M059J (cell line): ENCODE measurements around the gene DPH1. TPM values are rescaled to one million over a fixed set of nuclear protein-coding genes. Genes with fewer than 3 reads are reported as not detected.
A peak's percentile ranks its signal among the peaks of the same experiment; 100 is the strongest.

Experiments
- DNase-seq: peaks from one replicate; pipeline ENCODE4 v3.0.0-alpha.2; 2012; ENCODE audit warnings: low read depth
- total RNA-seq: library from RNA; depleted of rRNA; stranded (reverse); fragments of >200 nt; shearing (Covaris generic); gene quantifications from 2 replicates; pipeline ENCODE4 v1.2.3, GENCODE V29; 2014

The DPH1 gene
- total RNA-seq, 1 experiment from 2014 or later = 28.0 TPM

DNA sequence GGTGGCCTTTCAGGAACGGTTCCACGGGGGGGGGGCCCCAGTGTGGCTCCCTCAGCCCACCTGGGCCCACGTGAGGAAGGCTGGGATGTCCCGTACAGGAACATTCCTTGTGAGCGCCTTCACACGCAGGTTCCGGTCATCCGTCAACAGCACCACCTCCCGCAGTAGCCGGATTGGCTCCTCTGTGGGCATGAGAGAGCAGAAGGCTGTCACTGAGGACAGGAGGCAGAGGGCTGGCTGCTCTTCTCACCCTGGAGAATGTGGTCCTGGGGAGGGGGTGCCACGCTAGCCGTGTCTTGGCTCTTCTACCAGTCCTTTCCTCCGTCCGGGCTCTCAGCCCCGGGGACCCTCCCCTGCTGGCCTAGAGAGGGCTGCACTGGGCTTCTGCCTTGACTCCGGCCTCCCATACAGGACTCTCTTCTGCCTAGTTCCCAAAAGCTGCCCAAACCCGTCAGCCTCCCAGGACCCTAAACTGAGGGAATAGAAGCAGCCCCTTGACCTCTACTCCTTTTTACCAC, 31.5 kb downstream of the DPH1 start:
- DNase-seq = no peak

DNA sequence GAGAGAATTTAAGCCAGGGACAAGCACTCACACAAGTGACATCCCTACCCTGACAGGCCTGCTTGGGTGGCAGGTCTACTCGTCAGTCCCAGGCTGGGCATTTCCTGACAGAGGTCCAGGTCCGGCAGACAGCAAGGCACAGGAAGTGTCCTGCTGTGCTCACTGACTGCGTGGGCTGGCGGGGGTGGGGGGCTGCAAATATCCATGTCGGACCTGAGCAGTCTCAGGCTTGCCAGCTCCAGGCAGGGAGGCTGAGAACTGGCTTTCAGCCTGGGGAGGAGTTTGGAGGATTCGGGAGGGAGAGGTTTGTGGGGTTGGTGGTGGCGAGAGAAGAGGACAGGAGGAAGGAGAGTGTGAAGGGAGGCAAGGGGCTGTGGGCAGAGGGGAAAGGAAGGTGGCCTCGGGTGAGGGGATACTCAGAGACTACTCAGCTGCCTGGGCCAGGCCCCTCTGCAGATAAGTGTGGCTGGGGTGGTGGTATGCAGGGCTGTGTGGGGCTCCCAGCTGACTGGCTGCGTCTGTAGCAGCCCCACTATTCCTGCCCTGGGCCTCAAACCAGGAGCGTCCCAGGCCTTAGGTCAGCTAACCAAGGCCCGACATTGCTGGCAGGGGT, 32.7 kb downstream of the DPH1 start:
- DNase-seq = no peak

DNA sequence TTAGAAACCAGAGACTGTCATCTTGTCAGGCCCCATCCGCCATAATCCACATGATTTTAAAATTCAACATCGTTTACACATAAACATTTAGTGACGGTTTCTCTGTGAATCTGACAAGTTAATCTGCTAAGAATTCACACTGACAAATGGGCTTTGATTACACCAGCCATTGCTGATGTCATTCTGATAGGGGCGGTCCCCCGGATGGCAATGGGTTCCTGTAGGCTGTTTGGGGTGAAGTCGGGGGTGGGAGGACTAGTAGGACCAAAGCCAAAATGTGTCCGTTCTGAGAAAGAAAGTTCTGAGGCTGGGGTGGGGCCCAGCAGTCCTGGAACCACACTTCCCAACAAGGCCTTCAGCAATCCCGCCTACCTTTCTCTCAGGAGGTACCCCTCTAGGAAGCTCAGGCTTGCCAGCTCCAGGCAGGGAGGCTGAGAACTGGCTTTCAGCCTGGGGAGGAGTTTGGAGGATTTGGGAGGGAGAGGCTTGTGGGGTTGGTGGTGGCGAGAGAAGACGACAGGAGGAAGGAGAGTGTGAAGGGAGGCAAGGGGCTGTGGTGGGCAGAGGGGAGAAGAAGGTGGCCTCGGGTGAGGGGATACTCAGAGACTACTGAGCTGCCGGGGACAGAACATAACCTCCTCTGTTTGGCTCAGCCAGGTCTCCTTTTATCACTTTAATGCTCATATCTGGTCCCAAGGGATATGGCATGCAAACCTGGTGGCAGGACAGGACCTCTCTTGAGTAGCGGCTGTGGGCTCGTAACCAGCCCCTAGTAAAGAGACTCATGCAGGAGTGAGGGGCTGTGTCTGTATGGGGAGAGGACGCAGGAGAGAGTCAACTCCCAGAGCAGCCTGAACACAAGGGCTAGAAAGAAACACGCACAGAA, 33.6 kb downstream of the DPH1 start:
- DNase-seq = no peak

DNA sequence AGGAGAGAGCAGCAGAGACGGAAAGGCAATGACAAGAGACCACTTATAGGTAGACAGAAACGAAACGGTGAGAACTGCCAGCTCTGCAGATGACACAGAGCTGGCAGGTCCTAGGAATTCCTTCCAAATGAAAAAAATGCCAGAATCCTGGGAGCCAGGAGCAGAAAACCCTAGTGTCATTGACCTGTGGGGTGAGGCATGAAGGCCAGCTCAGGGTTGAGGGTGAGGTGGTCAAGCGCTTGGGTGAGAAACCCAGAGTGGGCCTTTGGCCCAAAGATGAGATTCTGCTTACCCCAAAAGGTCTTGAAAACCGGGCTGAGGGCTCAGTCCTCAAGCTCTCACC, 34.2 kb downstream of the DPH1 start:
- DNase-seq = no peak

DNA sequence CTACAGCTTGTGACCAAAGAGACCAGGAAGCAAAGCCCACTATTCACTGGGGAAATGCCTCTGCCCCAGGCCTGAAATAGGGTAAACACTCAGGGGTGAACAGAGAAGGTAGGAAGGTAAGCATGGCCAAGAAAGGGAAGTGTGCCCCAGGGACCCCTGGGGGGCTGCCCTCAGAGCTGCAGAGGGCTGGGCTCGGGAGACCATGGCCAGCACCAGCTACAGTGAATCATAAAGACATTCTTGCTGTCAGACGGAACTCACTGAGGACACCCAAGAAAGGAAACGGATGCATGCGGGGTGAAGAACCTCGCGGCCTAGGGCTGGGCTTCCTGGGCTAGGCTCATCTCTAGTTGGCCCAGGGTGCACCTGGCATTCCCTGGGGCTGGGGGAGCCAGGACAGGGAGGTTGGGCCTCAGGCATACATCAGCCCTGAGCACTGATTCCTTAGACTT, 34.6 kb downstream of the DPH1 start:
- no peak for DNase-seq

DNA sequence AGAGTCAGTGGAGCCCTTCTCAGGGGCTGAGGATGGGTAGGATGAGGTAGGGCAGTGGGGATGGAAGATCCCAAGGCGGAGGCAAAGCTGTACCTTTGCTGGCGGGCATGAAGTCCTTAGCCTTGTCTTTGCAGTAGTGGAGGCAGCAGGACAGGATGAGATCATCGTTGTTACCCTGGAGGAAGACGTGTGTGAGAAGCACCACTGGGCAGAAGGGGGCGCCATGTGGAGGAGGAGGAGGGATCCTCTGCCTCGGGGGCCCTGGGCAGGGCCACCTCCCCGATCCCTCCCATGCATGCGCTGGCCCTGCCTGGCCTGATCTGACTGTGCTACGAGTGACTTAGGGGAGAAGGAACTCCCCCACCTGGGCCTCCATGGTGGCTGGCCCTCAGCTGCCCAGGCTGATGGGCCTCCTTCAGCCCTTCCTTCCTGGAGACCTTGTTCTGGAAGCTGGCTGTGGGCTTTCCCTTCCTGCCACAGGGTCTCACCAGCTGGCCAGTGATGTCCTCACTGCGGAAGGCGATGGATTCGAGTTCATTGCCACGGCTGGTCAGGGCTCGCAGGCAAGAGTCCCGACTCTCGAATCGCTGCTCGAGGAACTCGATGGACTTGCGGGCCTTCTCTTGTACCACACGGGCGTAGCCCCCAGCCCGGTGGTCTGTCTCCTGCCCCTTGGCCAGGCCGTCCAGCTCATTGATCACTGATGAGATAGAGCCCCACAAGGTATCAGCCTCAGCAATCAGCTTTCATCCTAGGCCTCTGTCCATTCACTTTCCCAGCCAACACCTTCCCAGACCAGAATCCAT, 35.2 kb downstream of the DPH1 start:
- DNase-seq = no peak

DNA sequence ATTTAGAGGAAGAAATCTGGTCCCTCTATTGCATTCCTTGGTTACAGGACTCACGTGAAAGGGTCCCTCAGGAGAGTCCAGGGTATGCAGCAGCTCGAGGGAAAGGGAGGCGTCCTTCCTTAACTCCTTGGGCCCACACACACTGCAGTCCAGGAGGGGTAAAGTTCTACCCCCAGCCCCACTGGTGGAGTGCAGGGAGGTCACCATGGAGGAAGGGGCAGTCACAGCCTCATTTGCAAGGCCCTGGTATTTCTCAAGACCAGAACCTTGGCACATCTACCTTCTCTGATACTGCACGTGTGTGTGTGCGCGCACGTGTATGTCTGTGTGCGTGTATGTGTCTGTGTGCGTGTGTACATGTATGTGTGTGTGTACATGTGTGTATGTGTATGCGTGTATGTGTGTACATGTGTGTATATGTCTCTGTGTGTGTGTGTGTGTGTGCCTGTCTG, 36.0 kb downstream of the DPH1 start:
- no peak for DNase-seq

DNA sequence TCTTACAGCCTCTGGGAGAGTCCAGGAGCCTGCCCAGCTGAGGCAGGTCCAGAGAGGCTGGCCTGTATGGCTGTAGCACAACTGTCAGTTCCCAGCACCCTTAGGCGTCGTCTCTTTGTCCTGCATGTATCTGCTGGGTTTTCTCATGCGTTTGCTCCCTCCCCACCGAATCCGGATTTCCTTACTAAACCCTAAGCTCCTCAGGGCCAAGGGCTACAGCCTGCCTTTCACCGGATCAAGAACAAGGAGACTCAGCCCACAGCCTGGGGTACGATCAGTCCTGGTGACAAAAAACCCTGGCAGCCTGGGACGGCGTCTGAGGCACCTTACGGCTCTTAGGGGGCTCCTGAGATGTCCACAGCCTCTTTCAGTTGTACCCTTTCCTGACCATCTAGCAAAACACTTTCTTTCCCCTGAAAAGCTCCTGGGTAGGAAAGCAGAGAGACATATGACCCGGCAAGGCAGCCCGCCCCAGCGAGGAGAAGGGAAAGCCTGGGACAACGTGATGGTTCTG, 37.2 kb downstream of the DPH1 start:
- DNase-seq = no peak

DNA sequence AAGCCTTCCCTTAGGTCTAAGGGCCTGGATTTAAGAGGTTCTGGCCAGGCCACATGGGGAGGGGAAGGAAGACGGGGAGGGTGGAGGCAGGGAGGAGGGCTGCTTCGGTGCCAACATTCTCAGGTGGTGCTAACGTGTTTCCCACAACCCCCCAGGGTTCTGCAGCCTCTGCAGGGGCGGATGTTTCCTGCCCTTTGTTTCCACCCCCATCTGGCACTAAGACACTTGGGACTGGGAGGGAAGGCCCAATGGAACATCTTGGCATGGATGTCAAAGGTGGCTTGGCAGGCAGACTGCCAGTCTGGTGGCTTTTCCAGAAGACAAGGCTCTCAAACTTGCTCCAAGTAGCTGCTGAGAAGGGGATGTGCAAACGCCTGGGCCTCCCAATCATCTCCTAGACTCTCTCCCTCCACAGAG, 37.7 kb downstream of the DPH1 start:
- DNase-seq = peak; percentile 91

DNA sequence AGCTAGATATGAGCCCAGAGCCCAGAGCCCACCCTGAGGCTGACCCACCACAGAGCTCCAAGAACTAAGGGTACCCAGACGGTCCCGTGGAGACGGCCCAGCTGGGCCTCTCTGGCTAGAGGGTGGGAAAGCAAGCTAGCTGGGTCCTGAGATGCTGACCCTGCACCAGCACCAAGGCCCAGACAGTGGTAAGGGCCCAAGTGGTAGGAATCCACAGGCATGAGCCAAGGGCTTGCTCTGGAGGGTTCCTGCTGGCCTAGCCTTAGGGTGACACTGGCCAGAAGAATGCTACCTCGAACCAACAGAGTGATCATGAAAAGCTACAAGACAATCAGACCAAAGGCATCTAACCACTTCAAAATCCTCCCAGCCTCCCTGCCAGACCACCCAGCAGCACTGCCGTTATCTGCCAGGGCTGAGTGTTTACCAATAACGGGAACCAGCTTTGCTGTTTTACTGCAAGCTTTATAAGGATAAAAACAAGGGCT, 38.1 kb downstream of the DPH1 start:
- DNase-seq = peak; percentile 87

DNA sequence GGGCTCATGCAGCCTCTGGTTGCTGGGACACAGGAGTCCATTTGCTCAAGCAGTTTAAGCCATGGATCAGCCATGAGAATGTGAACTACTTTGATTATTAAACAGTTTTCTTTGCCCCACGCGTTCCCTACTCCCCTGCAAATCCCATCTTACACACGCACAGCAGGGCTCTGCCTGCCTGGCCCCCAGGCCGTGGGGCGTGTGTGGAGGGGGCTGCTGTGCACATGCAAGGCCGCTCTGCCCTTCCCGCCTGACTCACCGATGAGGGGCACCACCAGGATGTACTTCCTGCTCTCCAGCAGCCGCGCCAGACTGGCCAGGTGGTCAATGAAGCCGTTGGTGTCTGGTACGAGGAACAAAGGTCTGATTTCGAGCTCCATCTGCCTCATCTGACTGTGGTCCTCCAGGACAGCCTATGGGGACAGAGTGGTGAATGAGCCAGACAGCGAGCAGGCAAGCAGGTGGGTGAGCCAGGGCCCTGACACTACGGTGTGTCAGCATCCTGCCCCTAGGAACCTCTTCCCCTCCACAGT, 38.6 kb downstream of the DPH1 start:
- DNase-seq = peak; percentile 74

DNA sequence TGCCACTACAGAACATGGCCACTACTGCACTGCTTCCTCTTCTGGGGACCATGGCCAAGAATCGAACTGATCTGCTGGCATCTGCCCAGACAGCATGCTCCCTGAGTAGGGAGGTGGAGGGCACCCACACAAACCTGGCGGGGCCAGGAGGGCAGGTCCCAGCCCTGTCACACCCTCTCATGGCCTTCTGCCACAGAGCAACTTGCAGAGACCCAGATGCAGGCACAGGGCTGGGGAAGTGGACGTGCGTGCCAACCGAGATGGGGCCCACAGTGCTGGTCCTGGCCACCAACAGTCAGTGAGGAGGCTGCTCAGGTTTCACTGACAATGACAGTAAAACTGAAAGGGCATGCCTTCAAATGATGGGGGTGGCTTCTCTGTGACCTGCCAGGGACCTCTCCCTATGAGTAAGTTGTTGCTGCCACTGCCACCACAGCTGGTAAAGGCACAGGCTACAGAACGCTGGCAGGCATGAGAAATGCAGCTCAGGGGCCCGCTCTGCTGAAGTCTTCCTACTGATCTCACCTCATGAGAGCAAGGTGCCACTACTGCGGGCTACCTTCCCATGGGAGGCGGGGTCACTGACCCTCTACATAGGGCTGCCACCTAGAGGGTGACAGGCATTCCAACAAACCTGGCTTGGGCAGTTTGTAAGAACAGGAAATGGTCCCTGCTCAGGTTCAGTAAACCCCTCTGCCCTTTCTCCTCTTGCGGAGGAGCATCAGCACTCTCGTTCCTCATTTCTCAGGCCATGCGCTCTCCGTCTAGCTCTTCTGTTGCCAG, 40.5 kb downstream of the DPH1 start:
- peak; percentile 82 for DNase-seq

DNA sequence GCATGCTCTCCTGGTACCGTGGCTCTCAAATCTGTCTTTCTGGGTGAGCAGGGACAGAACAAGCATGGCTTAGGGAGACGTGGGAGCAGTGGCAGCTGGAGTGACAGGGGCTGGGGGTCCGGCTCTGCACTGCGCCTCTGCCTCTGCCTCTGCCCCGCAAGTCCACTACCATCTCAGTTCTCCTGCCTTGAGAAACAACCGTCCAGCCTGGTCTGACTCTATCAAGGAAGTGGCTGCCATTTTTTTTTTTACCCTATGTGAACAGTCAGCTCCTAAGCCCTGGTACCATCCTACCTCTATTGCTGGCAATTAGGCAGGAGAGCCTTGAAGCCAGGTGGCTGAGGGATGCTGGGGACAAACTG, 41.1 kb downstream of the DPH1 start:
- no peak for DNase-seq

DNA sequence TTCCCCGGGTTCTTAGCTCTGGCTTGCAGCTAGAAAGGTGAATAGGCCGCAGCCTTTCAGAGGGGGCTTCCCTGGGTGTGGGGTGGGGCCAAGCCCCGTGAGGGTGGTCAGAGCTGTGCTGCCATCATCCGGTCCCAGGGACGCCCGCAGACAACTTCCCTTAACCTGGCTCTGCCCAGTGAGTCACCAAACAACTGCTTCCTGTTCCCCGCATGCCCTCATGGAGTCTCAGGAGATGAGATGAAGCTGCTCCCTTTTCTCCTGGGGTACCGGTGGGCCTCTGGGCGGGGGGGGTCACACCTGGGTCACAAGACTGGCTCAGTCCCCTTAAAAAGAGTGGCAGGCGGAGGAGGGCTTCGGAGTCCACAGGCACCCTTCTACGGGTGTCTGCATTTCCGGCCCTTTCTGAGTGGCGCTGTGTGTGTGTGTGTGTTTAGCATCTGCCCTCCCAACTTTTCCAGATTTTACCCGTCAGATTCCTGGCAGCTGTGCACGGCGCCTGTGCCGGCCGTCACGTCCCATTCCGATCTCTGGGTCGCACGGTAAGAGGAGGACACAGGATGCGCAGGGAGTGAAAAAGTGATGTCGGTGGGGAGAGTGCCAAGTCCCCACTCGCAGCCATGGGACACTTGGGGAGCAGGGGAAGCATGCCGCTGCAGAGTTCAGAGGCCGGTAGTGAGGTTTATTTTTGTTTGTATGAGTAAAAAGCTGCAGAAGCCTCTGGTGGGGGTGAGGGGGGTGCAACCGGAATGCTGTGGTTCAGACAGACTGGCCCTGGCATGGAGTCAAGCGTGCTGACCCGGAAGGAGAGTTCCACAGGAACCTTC, 41.7 kb downstream of the DPH1 start:
- peak; percentile 78 for DNase-seq

DNA sequence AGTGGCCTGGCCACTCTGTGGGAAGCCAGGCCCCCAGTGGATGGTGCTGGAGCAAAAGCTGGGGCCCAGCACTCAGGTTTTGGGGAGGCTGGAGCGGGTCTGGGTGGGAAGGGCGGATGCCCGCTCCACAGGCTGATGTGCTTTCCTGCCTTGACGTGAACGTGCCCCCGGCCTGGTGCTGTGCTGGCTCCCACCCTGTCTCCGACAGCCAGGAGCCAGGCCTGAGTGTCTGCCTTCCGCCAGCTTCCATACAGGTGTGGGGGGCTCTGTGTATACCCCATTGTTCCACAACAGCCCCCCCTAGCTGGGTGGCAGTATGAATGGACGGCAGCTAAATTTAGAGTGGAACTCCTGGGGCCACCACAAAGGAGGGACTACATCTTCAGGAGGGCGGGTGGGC, 45.0 kb downstream of the DPH1 start:
- DNase-seq = no peak

DNA sequence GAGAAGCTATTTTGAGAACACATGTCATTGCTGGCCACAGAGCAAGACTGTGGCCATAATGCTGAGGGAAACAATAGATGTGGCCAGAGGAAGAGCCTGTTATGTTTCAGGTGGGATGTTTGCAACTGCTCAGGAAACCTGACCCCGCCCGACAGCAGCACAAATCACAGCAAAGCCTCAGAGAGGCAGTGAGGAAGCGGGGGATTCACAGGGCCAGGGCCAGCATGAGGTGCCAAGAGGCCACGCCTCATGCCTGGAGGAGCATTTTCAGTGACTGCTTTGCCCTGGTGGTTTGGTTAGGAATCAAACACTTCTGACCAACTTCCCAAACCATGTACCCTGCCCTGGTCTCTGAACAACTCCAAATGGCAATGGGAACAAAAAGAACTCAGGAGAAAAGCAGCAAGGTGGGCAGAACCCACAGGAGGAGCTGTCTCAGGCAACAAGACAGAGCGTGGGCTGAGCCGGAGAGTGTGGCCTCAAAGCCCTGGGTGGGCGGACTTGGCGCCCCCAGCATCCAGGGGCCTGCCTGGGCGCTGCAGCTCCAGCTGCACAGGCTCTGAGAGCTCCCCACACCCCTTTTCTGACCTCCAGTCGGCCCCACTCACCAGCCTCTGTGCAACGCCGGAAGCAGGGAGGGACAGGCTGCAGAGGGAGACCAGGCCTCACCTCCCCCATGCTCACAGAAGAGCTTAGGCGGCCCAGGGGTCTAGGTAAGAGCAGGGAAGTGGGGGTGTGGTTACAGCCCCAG, 45.6 kb downstream of the DPH1 start:
- DNase-seq = no peak

DNA sequence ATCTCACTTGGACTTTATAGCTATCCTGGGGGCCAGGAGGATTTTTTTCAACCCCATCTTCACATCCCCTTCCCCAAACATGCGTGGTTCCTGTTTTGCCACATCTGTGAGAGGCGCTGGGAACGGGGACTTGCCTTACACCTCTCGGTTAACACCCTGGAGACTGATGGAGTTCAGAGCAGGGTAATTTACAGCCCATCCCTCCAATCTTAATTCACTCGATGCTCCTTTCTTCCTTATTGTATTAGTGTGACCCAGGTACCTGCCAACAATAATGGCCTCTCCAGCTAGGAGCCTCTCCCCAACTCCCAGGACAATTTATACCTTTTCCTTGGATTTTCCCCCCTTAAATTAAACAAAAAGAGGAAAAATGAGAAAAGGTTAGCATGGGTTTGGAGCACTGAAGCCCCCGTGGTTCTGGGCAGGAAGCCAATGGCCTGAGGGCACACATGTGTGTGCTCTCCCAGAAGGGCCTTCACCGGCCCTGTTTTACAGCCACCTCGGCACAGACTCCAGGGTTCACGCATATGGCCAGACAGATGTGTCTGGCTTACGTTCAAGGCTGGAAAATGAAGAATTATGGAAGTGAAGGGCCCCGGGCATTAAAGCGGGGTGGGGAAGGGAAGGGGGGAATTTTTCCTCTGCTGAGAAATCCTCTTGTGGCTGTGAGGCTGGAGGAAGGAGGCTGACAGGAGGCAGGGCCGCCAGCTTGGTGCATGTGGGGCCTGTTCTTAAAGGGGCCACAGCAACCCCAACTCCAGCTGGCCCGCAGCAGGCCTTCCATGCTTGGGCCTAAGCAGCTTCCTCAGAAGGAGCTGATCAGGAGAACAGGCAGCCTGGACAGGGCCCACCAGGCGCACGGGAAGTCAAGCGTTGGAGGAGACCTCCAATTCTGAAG, 46.4 kb downstream of the DPH1 start:
- DNase-seq = no peak

DNA sequence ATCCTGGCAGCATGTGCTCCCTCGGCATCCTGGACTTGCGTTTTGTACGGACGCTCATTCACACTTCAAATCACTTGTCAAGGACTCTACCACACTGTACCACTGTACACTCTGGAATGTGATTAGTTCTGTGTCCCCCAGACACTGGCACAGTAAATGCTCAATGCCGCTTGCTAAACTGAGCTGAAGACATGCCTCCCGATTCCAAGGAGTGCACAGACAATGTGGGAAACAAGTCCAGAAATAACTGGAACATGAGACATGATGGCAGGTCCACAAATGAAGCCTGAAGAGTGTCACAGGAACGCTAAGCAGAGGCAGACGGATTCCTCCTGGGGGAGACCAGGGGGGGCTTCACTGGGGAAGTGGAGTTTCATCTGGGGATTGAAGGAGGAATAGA, 47.1 kb downstream of the DPH1 start:
- DNase-seq = no peak
